Nephron progenitor cell (in vitro differentiated cells): ENCODE results near the gene SNX1.
A peak's percentile ranks its signal among the peaks of the same experiment; 100 is the strongest.

Experiments used
- DNase-seq: peaks from one replicate; pipeline ENCODE4 v3.0.0; 2021
- H3K27ac Mint-ChIP-seq: 2 replicates; pipeline ENCODE4 v1.8.0; 2021; ENCODE audit warnings: mild to moderate bottlenecking, moderate library complexity, mixed read lengths
- H3K27me3 Mint-ChIP-seq: 2 replicates; pipeline ENCODE4 v1.8.0; 2021; ENCODE audit warnings: mild to moderate bottlenecking, low read depth, mixed read lengths; ENCODE audit not compliant: poor library complexity
- H3K36me3 Mint-ChIP-seq: 2 replicates; pipeline ENCODE4 v1.8.0; 2021; ENCODE audit warnings: low read depth, mixed read lengths
- H3K4me1 Mint-ChIP-seq: 2 replicates; pipeline ENCODE4 v1.8.0; 2021; ENCODE audit warnings: mixed read lengths
- H3K4me3 Mint-ChIP-seq: 2 replicates; pipeline ENCODE4 v1.8.0; 2021; ENCODE audit warnings: mild to moderate bottlenecking, moderate library complexity, mixed read lengths
- H3K9me3 Mint-ChIP-seq: 2 replicates; pipeline ENCODE4 v1.8.0; 2021; ENCODE audit warnings: mild to moderate bottlenecking, moderate library complexity, mixed read lengths
- TF ChIP-seq, protein P1 (sequence below): fragments of 200-600 bp; sonication (generic); IDR thresholded peaks from 2 replicates; pipeline ENCODE4 v1.5.0; 2021; ENCODE audit warnings: antibody characterized with exemption

SNX1 gene

GRCh38 chr15:64092075-64092820 lies 3.5 kb upstream of the SNX1 start:
- peaks cover 67% of the 10 kb centered on the region for H3K4me1 Mint-ChIP-seq
- H3K4me3 Mint-ChIP-seq: peak overlapping the region; percentile 98
- peaks cover 30% of the 10 kb centered on the region for H3K36me3 Mint-ChIP-seq
- DNase-seq: no peak
- TF ChIP-seq, protein P1, sequence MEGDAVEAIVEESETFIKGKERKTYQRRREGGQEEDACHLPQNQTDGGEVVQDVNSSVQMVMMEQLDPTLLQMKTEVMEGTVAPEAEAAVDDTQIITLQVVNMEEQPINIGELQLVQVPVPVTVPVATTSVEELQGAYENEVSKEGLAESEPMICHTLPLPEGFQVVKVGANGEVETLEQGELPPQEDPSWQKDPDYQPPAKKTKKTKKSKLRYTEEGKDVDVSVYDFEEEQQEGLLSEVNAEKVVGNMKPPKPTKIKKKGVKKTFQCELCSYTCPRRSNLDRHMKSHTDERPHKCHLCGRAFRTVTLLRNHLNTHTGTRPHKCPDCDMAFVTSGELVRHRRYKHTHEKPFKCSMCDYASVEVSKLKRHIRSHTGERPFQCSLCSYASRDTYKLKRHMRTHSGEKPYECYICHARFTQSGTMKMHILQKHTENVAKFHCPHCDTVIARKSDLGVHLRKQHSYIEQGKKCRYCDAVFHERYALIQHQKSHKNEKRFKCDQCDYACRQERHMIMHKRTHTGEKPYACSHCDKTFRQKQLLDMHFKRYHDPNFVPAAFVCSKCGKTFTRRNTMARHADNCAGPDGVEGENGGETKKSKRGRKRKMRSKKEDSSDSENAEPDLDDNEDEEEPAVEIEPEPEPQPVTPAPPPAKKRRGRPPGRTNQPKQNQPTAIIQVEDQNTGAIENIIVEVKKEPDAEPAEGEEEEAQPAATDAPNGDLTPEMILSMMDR: no peak
- peaks cover 8% of the 10 kb centered on the region for H3K9me3 Mint-ChIP-seq
- no peaks in the 10 kb centered on the region for H3K27me3 Mint-ChIP-seq
- H3K27ac Mint-ChIP-seq: no peak overlapping the region

GRCh38 chr15:64092864-64093626 lies 2.7 kb upstream of the SNX1 start:
- no peaks in the 10 kb centered on the region for H3K27me3 Mint-ChIP-seq
- peaks cover 22% of the 10 kb centered on the region for H3K36me3 Mint-ChIP-seq
- peak overlapping the region; percentile 97 for H3K27ac Mint-ChIP-seq
- H3K9me3 Mint-ChIP-seq: peaks cover under 1% of the 10 kb centered on the region
- peaks cover 75% of the 10 kb centered on the region for H3K4me1 Mint-ChIP-seq
- TF ChIP-seq, protein P1: no peak
- DNase-seq: peak; percentile 36
- H3K4me3 Mint-ChIP-seq: peak overlapping the region; percentile 98

- Mint-ChIP-seq H3K4me3 (peak within 1 kb of the TSS; percentile 98), H3K27ac (peak within 1 kb of the TSS; percentile 97), H3K9me3 (no peaks in the 10 kb centered on the region), H3K36me3 (peaks cover 15% of the 10 kb centered on the region), H3K4me1 (peaks cover 78% of the 10 kb centered on the region), H3K27me3 (no peaks in the 10 kb centered on the region)
- peak; percentile 89 for DNase-seq
- TF ChIP-seq, protein P1: no peak
Measured at GRCh38 chr15:64093627-64094417, 2.0 kb upstream of the SNX1 start, which contains the start of gene CIAO2A. TSS of gene CIAO2A (minus strand) at chr15:64093838. CDS start at chr15:64093768, 70 bp downstream.

DNA sequence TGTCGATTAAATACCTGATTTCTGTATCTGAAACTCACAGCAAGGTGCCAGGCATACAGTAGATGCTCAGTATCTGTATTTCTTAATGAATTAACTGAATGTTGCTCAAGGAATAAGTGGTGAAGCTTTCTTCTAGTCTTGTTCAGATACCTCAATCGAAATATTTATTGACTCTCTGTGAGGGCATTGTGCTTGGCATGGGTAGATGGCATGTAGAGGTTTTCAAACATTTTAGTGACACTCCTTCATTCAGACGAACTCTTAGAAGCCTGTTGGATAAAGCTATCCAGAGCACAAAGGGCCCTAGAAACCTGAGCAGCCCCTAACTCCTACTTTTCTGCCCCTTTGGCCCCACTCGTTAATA lies 369 bp upstream of the SNX1 start:
- Mint-ChIP-seq H3K4me1 (peaks cover 65% of the 10 kb centered on the region), H3K9me3 (no peaks in the 10 kb centered on the region), H3K4me3 (peak overlapping the region; percentile 97), H3K27ac (no peak overlapping the region), H3K36me3 (peaks cover 10% of the 10 kb centered on the region), H3K27me3 (no peaks in the 10 kb centered on the region)
- DNase-seq: no peak
- TF ChIP-seq, protein P1: no peak

DNA sequence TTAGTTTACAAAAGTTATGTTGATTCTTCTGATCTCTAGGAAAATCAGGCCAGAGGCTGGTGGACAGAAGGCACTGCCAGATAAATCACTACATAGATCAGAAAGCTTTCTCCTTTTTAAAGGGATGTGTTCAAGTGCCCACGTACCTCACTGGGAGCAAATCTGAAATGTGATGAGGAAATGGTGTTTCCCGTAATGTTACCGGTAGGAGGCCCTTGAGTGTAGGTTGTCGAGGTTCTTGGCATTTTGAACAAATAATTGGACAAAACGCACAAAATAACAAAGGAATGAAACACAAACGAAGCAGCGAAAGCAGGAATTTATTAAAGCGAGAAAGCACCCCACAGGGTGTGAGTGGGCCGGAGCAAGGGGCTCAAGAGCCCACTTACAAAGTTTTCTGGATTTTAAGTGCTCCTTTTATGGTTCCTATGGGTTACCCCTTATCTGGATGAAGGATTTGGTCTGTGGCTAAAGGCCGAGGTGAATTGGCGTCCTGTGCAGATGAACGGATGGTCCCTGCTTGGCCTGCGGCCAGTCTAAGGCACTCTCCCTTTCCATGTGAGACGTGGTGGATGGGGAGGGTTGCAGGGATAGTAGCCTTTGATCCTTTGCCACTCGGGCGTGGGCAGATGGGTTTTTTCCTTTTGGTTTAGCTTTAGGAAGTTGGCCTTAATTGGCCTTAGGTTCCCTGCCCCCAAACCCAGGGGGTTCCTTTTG lies 1.0 kb downstream of the SNX1 start:
- peaks cover 22% of the 10 kb centered on the region for H3K36me3 Mint-ChIP-seq
- no peaks in the 10 kb centered on the region for H3K9me3 Mint-ChIP-seq
- no peak for DNase-seq
- H3K27me3 Mint-ChIP-seq: no peaks in the 10 kb centered on the region
- TF ChIP-seq, protein P1: no peak
- peaks cover 59% of the 10 kb centered on the region for H3K4me1 Mint-ChIP-seq
- H3K4me3 Mint-ChIP-seq: peak overlapping the region; percentile 97
- peak overlapping the region; percentile 94 for H3K27ac Mint-ChIP-seq
